HCT116 (cell line): ENCODE data around the gene SRGAP3. TPM values are rescaled to one million over a fixed set of nuclear protein-coding genes. Genes with fewer than 3 reads are reported as not detected.

Source experiments
- ATAC-seq: fragments of 200-7000 bp; cut with Tn5 transposase; 2 replicates; pipeline ENCODE4 v1.9.1; 2020; ENCODE audit warnings: mild to moderate bottlenecking, moderate library complexity
- BruUV-seq: library from RNA; stranded (reverse); fragments of 400-500 nt; replicated peaks from 2 replicates; lab custom pipeline; 2021; lab: Mats Ljungman, UMichigan
- CTCF ChIA-PET: fragments of 300-600 bp; sonication (Branson Sonifier 250); formaldehyde crosslinking; loops from one replicate; lab custom pipeline; 2021; ENCODE audit warnings: antibody characterized with exemption; lab: Charles Lee
- POLR2A ChIA-PET: fragments of 300-600, 350-600 bp; sonication (Branson Sonifier 250); formaldehyde crosslinking; loops from one replicate; lab custom pipeline; 2021; ENCODE audit warnings: antibody characterized with exemption; lab: Charles Lee
- RAD21 ChIA-PET, 2 experiments: fragments of 300-600 bp; sonication (Branson Sonifier 250); formaldehyde crosslinking; loops; one replicate each; lab custom pipeline; 2023; ENCODE audit warnings: low total read pairs in 2 of 2; ENCODE audit not compliant: uncharacterized antibody in 2 of 2, unreplicated experiment in 2 of 2, low non-redundant PET in 1 of 2; lab: Charles Lee
- DNase-seq: peaks from one replicate; pipeline ENCODE4 v3.0.0-alpha.2; 2010; ENCODE audit warnings: low read depth, low spot score
- H2AFZ ChIP-seq: fragments of 200-600 bp; shearing (Covaris generic), sonication (generic); 2 replicates; pipeline ENCODE4 v1.6.1; 2017; ENCODE audit warnings: low read depth, mixed run types, mixed read lengths, antibody characterized with exemption, low read length; ENCODE audit not compliant: poor library complexity, severe bottlenecking
- H3K27ac ChIP-seq: 2 replicates; pipeline ENCODE4 v1.5.1; 2012; ENCODE audit warnings: low read depth, low read length
- H3K27me3 ChIP-seq: fragments of 200-600 bp; sonication (generic); 2 replicates; pipeline ENCODE4 v1.6.1; 2016; ENCODE audit warnings: mixed run types, low read length, mixed read lengths; ENCODE audit not compliant: insufficient read depth
- H3K36me3 ChIP-seq, 2 experiments: fragments of 200-500 bp in 1 of 2; fragments of 200-600 bp in 1 of 2; sonication (Bioruptor generic) in 1 of 2; sonication (generic) in 1 of 2; 2 replicates each; pipeline versions ENCODE4 v1.5.1 to v1.6.1; 2014 to 2016; ENCODE audit warnings: low read length in 2 of 2, inconsistent platforms in 1 of 2, mixed read lengths in 1 of 2, mixed run types in 1 of 2; ENCODE audit not compliant: insufficient read depth in 2 of 2, control insufficient read depth in 1 of 2
- H3K4me1 ChIP-seq, 2 experiments: fragments of 200-600 bp in 1 of 2; sonication (generic) in 1 of 2; 2 replicates each; pipeline versions ENCODE4 v1.5.1 to v1.6.1; 2012 to 2017; ENCODE audit warnings: low read length in 2 of 2, inconsistent platforms in 1 of 2, mild to moderate bottlenecking in 1 of 2, mixed read lengths in 1 of 2, mixed run types in 1 of 2, moderate library complexity in 1 of 2; ENCODE audit not compliant: insufficient read depth in 2 of 2, control insufficient read depth in 1 of 2
- H3K4me2 ChIP-seq: fragments of 200-600 bp; sonication (generic); 2 replicates; pipeline ENCODE4 v1.6.1; 2017; ENCODE audit warnings: mixed run types, low read length, mixed read lengths
- H3K4me3 ChIP-seq, 2 experiments: fragments of 200-600 bp in 1 of 2; sonication (generic) in 1 of 2; replicated peaks in 1 of 2; 2 replicates each; pipeline ENCODE4 v1.5.1; 2011 to 2016; ENCODE audit warnings: low read length in 2 of 2, control low read depth in 1 of 2, low read depth in 1 of 2, mild to moderate bottlenecking in 1 of 2, mixed read lengths in 1 of 2, mixed run types in 1 of 2
- H3K79me2 ChIP-seq: fragments of 200-600 bp; sonication (generic); 2 replicates; pipeline ENCODE4 v1.6.1; 2017; ENCODE audit warnings: mild to moderate bottlenecking, mixed run types, low read length, moderate library complexity, mixed read lengths; ENCODE audit not compliant: insufficient read depth
- H3K9ac ChIP-seq: fragments of 200-600 bp; sonication (generic); 2 replicates; pipeline ENCODE4 v1.6.1; 2016; ENCODE audit warnings: low read length, mixed read lengths
- H3K9me2 ChIP-seq: fragments of 200-600 bp; sonication (generic), shearing (Covaris generic); 2 replicates; pipeline ENCODE4 v1.6.1; 2017; ENCODE audit warnings: mixed run types, mild to moderate bottlenecking, moderate library complexity; ENCODE audit not compliant: insufficient read depth
- H3K9me3 ChIP-seq, 2 experiments: fragments of 200-500 bp in 1 of 2; fragments of 200-600 bp in 1 of 2; sonication (Bioruptor generic) in 1 of 2; sonication (generic) in 1 of 2; 2 replicates each; pipeline ENCODE4 v1.6.1; 2014 to 2017; ENCODE audit warnings: low read length in 2 of 2, mixed read lengths in 2 of 2, inconsistent platforms in 1 of 2, low read depth in 1 of 2, mild to moderate bottlenecking in 1 of 2, mixed run types in 1 of 2, moderate library complexity in 1 of 2; ENCODE audit not compliant: control insufficient read depth in 1 of 2, insufficient read depth in 1 of 2
- H4K20me1 ChIP-seq: fragments of 200-600 bp; sonication (generic), shearing (Covaris generic); 2 replicates; pipeline ENCODE4 v1.6.1; 2017; ENCODE audit warnings: mixed run types, mild to moderate bottlenecking, moderate library complexity; ENCODE audit not compliant: insufficient read depth
- CBX3 ChIP-seq: IDR thresholded peaks from 2 replicates; pipeline ENCODE4 v1.6.1; 2012; ENCODE audit warnings: low read depth
- CEBPB ChIP-seq: IDR thresholded peaks from 2 replicates; pipeline ENCODE4 v1.6.1; 2012; ENCODE audit warnings: low read depth
- EGR1 ChIP-seq: IDR thresholded peaks from 2 replicates; pipeline ENCODE4 v1.6.1; 2012; ENCODE audit warnings: low read depth
- ELF1 ChIP-seq: IDR thresholded peaks from 2 replicates; pipeline ENCODE4 v1.6.1; 2012; ENCODE audit warnings: low read depth, borderline replicate concordance
- EZH2 ChIP-seq: fragments of 200-600 bp; sonication (generic); IDR thresholded peaks from 2 replicates; pipeline ENCODE4 v1.6.1; 2017; ENCODE audit warnings: antibody characterized with exemption, mixed run types
- EZH2phosphoT487 ChIP-seq: fragments of 200-600 bp; IDR thresholded peaks from 2 replicates; pipeline ENCODE4 v1.6.1; 2018; ENCODE audit warnings: antibody characterized with exemption, borderline replicate concordance
- FOSL1 ChIP-seq: IDR thresholded peaks from 2 replicates; pipeline ENCODE4 v1.6.1; 2012; ENCODE audit warnings: low read depth
- JUND ChIP-seq: IDR thresholded peaks from 2 replicates; pipeline ENCODE4 v1.6.1; 2012
- POLR2A ChIP-seq: IDR thresholded peaks from 2 replicates; pipeline ENCODE4 v1.7.0; 2011; ENCODE audit warnings: borderline replicate concordance; ENCODE audit not compliant: insufficient read depth, insufficient read length; ENCODE audit errors: extremely low read depth
- POLR2AphosphoS5 ChIP-seq: IDR thresholded peaks from 2 replicates; pipeline ENCODE4 v1.6.1; 2011; ENCODE audit warnings: mild to moderate bottlenecking, low read depth, low read length, moderate library complexity
- RAD21 ChIP-seq: IDR thresholded peaks from 2 replicates; pipeline ENCODE4 v1.6.1; 2012; ENCODE audit warnings: low read depth, mild to moderate bottlenecking
- SP1 ChIP-seq: IDR thresholded peaks from 2 replicates; pipeline ENCODE4 v1.6.1; 2012; ENCODE audit warnings: low read depth
- SRF ChIP-seq: IDR thresholded peaks from 2 replicates; pipeline ENCODE4 v1.6.1; 2012; ENCODE audit warnings: low read depth
- TCF7L2 ChIP-seq: IDR thresholded peaks from 2 replicates; pipeline ENCODE4 v1.7.0; 2011; ENCODE audit warnings: borderline replicate concordance, inconsistent platforms; ENCODE audit not compliant: insufficient read depth, insufficient read length; ENCODE audit errors: extremely low read depth
- YY1 ChIP-seq: IDR thresholded peaks from 2 replicates; pipeline ENCODE4 v1.6.1; 2011; ENCODE audit warnings: low read length, low read depth, moderate library complexity, mild to moderate bottlenecking; ENCODE audit not compliant: insufficient replicate concordance; ENCODE audit errors: extremely low read depth
- ZNF274 ChIP-seq: fragments of 200-500 bp; sonication (Bioruptor generic); IDR thresholded peaks from 2 replicates; pipeline ENCODE4 v1.6.1; 2014; ENCODE audit warnings: mild to moderate bottlenecking, low read depth, low read length, inconsistent platforms
- intact Hi-C: fragments of 100-400 bp; cut with micrococcal nuclease; formaldehyde crosslinking; loops from 2 replicates; pipeline ENCODE4 v1.10.0; 2022
- total RNA-seq: library from RNA; stranded (reverse); gene quantifications from one replicate; pipeline ENCODE4 v1.2.1, GENCODE V29; 2021; ENCODE audit not compliant: unreplicated experiment
- TF ChIP-seq, protein P1 (sequence below): IDR thresholded peaks from 2 replicates; pipeline ENCODE4 v1.6.1; 2012
- TF ChIP-seq, protein P2 (sequence below): IDR thresholded peaks from 2 replicates; pipeline ENCODE4 v1.6.1; 2012
- TF ChIP-seq, protein P3 (sequence below): IDR thresholded peaks from 2 replicates; pipeline ENCODE4 v1.6.1; 2012; ENCODE audit warnings: low read depth
- TF ChIP-seq, protein P4 (sequence below): IDR thresholded peaks from 2 replicates; pipeline ENCODE4 v1.6.1; 2011; ENCODE audit warnings: mild to moderate bottlenecking, low read length, moderate library complexity; ENCODE audit not compliant: insufficient replicate concordance; ENCODE audit errors: extremely low read depth

SRGAP3 gene
- total RNA-seq, 1 experiment from 2014 or later = 8.3 TPM

DNA sequence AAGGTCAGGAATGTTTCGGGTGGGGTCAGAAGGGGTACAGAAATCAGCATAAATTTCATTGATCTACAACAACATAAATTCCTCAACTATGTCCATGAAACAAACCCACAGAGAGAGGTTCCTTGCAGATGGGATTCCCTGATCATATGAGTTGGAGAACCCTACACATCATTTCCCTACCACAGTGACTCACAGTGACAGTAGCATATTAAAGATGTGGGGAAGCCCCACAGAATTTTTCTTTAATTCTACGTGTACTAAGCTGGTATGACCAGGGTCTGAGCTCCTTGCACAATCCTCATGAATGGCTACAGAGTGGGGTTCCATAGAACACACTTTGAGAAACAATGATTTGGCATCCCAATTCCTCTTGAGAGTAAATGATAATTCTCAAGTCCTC, 169.3 kb downstream of the SRGAP3 start:
- Histone ChIP-seq H3K79me2 (no peaks in the 10 kb centered on the region), H3K27me3 (no peaks in the 10 kb centered on the region), H3K9me2 (no peaks in the 10 kb centered on the region), H3K36me3 (no peaks in the 10 kb centered on the region), H3K4me2 (no peak overlapping the region), H4K20me1 (no peaks in the 10 kb centered on the region), H3K9me3 (no peaks in the 10 kb centered on the region), H3K9ac (no peak overlapping the region), H3K4me3 (no peak overlapping the region), H2AFZ (no peak overlapping the region), H3K27ac (no peak overlapping the region), H3K4me1 (peaks cover 8 to 16% of the 10 kb centered on the region in 2 experiments; a peak in 2 of 4 replicates)
- CTCF ChIA-PET = no interaction called here
- POLR2A ChIA-PET = no interaction called here
- RAD21 ChIA-PET = interaction anchor here in 1 of 2 experiments (0.6 kb wide), 1 partner anchor 92 kb away, joined by 4 read pairs; no protein-coding TSS in a partner anchor
- no peak for DNase-seq
- intact Hi-C loops = no loop called here
- no peak for ATAC-seq
- BruUV-seq = no TSS peak
- TF ChIP-seq RAD21 = no peak
- no peak for TF ChIP-seq TCF7L2
- no peak for TF ChIP-seq EZH2phosphoT487
- no peak for TF ChIP-seq ZNF274
- TF ChIP-seq CBX3 = no peak
- no peak for TF ChIP-seq EZH2
- TF ChIP-seq FOSL1 = no peak
- no peak for TF ChIP-seq SP1
- no peak for TF ChIP-seq YY1
- no peak for TF ChIP-seq POLR2AphosphoS5
- TF ChIP-seq CEBPB = no peak
- TF ChIP-seq, protein P1, sequence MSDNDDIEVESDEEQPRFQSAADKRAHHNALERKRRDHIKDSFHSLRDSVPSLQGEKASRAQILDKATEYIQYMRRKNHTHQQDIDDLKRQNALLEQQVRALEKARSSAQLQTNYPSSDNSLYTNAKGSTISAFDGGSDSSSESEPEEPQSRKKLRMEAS = no peak
- TF ChIP-seq, protein P2, sequence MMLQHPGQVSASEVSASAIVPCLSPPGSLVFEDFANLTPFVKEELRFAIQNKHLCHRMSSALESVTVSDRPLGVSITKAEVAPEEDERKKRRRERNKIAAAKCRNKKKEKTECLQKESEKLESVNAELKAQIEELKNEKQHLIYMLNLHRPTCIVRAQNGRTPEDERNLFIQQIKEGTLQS = no peak
- TF ChIP-seq EGR1 = no peak
- TF ChIP-seq, protein P3, sequence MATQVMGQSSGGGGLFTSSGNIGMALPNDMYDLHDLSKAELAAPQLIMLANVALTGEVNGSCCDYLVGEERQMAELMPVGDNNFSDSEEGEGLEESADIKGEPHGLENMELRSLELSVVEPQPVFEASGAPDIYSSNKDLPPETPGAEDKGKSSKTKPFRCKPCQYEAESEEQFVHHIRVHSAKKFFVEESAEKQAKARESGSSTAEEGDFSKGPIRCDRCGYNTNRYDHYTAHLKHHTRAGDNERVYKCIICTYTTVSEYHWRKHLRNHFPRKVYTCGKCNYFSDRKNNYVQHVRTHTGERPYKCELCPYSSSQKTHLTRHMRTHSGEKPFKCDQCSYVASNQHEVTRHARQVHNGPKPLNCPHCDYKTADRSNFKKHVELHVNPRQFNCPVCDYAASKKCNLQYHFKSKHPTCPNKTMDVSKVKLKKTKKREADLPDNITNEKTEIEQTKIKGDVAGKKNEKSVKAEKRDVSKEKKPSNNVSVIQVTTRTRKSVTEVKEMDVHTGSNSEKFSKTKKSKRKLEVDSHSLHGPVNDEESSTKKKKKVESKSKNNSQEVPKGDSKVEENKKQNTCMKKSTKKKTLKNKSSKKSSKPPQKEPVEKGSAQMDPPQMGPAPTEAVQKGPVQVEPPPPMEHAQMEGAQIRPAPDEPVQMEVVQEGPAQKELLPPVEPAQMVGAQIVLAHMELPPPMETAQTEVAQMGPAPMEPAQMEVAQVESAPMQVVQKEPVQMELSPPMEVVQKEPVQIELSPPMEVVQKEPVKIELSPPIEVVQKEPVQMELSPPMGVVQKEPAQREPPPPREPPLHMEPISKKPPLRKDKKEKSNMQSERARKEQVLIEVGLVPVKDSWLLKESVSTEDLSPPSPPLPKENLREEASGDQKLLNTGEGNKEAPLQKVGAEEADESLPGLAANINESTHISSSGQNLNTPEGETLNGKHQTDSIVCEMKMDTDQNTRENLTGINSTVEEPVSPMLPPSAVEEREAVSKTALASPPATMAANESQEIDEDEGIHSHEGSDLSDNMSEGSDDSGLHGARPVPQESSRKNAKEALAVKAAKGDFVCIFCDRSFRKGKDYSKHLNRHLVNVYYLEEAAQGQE = no peak
- TF ChIP-seq POLR2A = no peak
- TF ChIP-seq ELF1 = no peak
- no peak for TF ChIP-seq SRF
- TF ChIP-seq, protein P4, sequence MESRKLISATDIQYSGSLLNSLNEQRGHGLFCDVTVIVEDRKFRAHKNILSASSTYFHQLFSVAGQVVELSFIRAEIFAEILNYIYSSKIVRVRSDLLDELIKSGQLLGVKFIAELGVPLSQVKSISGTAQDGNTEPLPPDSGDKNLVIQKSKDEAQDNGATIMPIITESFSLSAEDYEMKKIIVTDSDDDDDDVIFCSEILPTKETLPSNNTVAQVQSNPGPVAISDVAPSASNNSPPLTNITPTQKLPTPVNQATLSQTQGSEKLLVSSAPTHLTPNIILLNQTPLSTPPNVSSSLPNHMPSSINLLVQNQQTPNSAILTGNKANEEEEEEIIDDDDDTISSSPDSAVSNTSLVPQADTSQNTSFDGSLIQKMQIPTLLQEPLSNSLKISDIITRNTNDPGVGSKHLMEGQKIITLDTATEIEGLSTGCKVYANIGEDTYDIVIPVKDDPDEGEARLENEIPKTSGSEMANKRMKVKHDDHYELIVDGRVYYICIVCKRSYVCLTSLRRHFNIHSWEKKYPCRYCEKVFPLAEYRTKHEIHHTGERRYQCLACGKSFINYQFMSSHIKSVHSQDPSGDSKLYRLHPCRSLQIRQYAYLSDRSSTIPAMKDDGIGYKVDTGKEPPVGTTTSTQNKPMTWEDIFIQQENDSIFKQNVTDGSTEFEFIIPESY = no peak
- no peak for TF ChIP-seq JUND
